Tibial nerve (tissue), 4 donors: ENCODE data around the gene CBL. TPM values are rescaled to one million over a fixed set of nuclear protein-coding genes. Genes with fewer than 3 reads are reported as not detected.
A peak's percentile ranks its signal among the peaks of the same experiment; 100 is the strongest.

Source experiments
- DNase-seq, 2 donors: peaks; one replicate each; pipeline ENCODE4 v3.0.0-alpha.2; 2019; ENCODE audit warnings: low spot score in 2 of 2
- H3K27ac ChIP-seq, 4 donors: fragments of 200-600 bp; sonication (generic) in 3 of 4; one replicate each; pipeline ENCODE4 v1.5.1; 2017 to 2019; ENCODE audit warnings: mild to moderate bottlenecking in 1 of 4
- H3K27me3 ChIP-seq, 2 donors: fragments of 200-600 bp; sonication (generic) in 1 of 2; one replicate each; pipeline versions ENCODE4 v1.5.1 to v1.6.0; 2017 to 2019
- H3K36me3 ChIP-seq, 3 donors: fragments of 200-600 bp; sonication (generic); one replicate each; pipeline ENCODE4 v1.5.1; 2018 to 2019
- H3K4me1 ChIP-seq, 4 donors: fragments of 200-600 bp; sonication (generic) in 3 of 4; one replicate each; pipeline ENCODE4 v1.5.1; 2017 to 2019
- H3K4me3 ChIP-seq, 4 donors: fragments of 200-600 bp; sonication (generic) in 3 of 4; one replicate each; pipeline ENCODE4 v1.5.1; 2017 to 2019; ENCODE audit warnings: mild to moderate bottlenecking in 1 of 4, moderate library complexity in 1 of 4
- H3K9me3 ChIP-seq, 4 donors: fragments of 200-600 bp; sonication (generic) in 3 of 4; one replicate each; pipeline ENCODE4 v1.5.1; 2017 to 2019
- EP300 ChIP-seq, 2 donors: sonication (generic); formaldehyde crosslinking; IDR thresholded peaks; one replicate each; pipeline ENCODE4 v1.6.1; 2017; ENCODE audit warnings: antibody characterized with exemption in 2 of 2, mild to moderate bottlenecking in 1 of 2
- POLR2A ChIP-seq, 2 donors: fragments of 450-650 bp; IDR thresholded peaks; one replicate each; pipeline ENCODE4 v1.6.1; 2017; ENCODE audit warnings: antibody characterized with exemption in 2 of 2, mild to moderate bottlenecking in 2 of 2, moderate library complexity in 2 of 2
- WGBS, 2 donors: methylation state at CpG; one replicate each; pipeline ENCODE4 v1.1.5; 2018; 5-methylcytosine and 5-hydroxymethylcytosine counted together
- total RNA-seq, 4 donors: library from RNA; depleted of rRNA; stranded (reverse); fragments of >200 nt; gene quantifications; one replicate each; pipeline ENCODE4 v1.1.0, GENCODE V29; 2016
- TF ChIP-seq, protein P1 (sequence below), 5 experiments: fragments of 200-600 bp in 3 of 5; fragments of 450-650 bp in 2 of 5; sonication (generic) in 3 of 5; IDR thresholded peaks; one replicate each; pipeline ENCODE4 v1.5.1; 2016 to 2019; ENCODE audit warnings: antibody characterized with exemption in 5 of 5, mild to moderate bottlenecking in 3 of 5, moderate library complexity in 2 of 5

CBL gene
- total RNA-seq, 4 donors from 2014 or later: 14.2 to 19.2 (median 16.0) TPM

- Histone ChIP-seq H3K27ac (peak overlapping the region; percentile 73 to 95 (median 91)), H3K36me3 (peaks cover 0 to 28% (median 0%) of the 10 kb centered on the region in 3 donors), H3K4me1 (peaks cover 0 to 20% (median 2%) of the 10 kb centered on the region in 4 donors), H3K9me3 (no peaks in the 10 kb centered on the region), H3K27me3 (no peaks in the 10 kb centered on the region), H3K4me3 (peak overlapping the region; percentile 61 to 99 (median 70))
- DNase-seq: no peak
- 17 to 22% methylated on average over 14 to 15 of the region's 15 CpGs for WGBS, 2 donors
- TF ChIP-seq EP300 (IDR thresholded peaks at IDR 0.05) (no peak), POLR2A (IDR thresholded peaks at IDR 0.05) (no peak)
- TF ChIP-seq, protein P1, sequence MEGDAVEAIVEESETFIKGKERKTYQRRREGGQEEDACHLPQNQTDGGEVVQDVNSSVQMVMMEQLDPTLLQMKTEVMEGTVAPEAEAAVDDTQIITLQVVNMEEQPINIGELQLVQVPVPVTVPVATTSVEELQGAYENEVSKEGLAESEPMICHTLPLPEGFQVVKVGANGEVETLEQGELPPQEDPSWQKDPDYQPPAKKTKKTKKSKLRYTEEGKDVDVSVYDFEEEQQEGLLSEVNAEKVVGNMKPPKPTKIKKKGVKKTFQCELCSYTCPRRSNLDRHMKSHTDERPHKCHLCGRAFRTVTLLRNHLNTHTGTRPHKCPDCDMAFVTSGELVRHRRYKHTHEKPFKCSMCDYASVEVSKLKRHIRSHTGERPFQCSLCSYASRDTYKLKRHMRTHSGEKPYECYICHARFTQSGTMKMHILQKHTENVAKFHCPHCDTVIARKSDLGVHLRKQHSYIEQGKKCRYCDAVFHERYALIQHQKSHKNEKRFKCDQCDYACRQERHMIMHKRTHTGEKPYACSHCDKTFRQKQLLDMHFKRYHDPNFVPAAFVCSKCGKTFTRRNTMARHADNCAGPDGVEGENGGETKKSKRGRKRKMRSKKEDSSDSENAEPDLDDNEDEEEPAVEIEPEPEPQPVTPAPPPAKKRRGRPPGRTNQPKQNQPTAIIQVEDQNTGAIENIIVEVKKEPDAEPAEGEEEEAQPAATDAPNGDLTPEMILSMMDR (IDR thresholded peaks at IDR 0.05): no peak
Observed at GRCh38 chr11:119169282-119169719, 36.8 kb upstream of the CBL start.

GRCh38 chr11:119172513-119172912 lies 33.6 kb upstream of the CBL start:
- TF ChIP-seq EP300 (IDR thresholded peaks at IDR 0.05): no peak
- TF ChIP-seq POLR2A (IDR thresholded peaks at IDR 0.05): no peak
- TF ChIP-seq, protein P1 (IDR thresholded peaks at IDR 0.05): no peak
- WGBS, 2 donors: 66% methylated on average over 2 of the region's 2 CpGs
- Histone ChIP-seq H3K4me3 (no peak overlapping the region), H3K36me3 (peaks cover 0 to 58% (median 0%) of the 10 kb centered on the region in 3 donors), H3K27ac (no peak overlapping the region), H3K27me3 (no peaks in the 10 kb centered on the region), H3K4me1 (peaks cover 0 to 20% (median 2%) of the 10 kb centered on the region in 4 donors), H3K9me3 (no peaks in the 10 kb centered on the region)
- DNase-seq: no peak

GRCh38 chr11:119173453-119173852 lies 32.7 kb upstream of the CBL start:
- no peaks in the 10 kb centered on the region for H3K9me3 ChIP-seq
- 89% methylated on average over 13 to 15 of the region's 21 CpGs for WGBS, 2 donors
- H3K4me1 ChIP-seq: peaks cover 0 to 17% (median 2%) of the 10 kb centered on the region in 4 donors
- TF ChIP-seq, protein P1 (IDR thresholded peaks at IDR 0.05): no peak
- TF ChIP-seq POLR2A (IDR thresholded peaks at IDR 0.05): no peak
- TF ChIP-seq EP300 (IDR thresholded peaks at IDR 0.05): no peak
- DNase-seq: no peak
- H3K27me3 ChIP-seq: no peaks in the 10 kb centered on the region
- H3K27ac ChIP-seq: no peak overlapping the region
- H3K4me3 ChIP-seq: no peak overlapping the region
- peaks cover 0 to 66% (median 0%) of the 10 kb centered on the region in 3 donors for H3K36me3 ChIP-seq

- WGBS, 2 donors: 68 to 70% methylated on average over 6 of the region's 6 CpGs
- Histone ChIP-seq H3K27me3 (no peaks in the 10 kb centered on the region), H3K9me3 (no peaks in the 10 kb centered on the region), H3K4me1 (peaks cover 0 to 5% (median 0%) of the 10 kb centered on the region in 4 donors), H3K27ac (no peak overlapping the region), H3K36me3 (peaks cover 0 to 88% (median 0%) of the 10 kb centered on the region in 3 donors), H3K4me3 (no peak overlapping the region)
- no peak for DNase-seq
- no peak for TF ChIP-seq EP300 (IDR thresholded peaks at IDR 0.05)
Observed at GRCh38 chr11:119175493-119176077, 30.6 kb upstream of the CBL start.

- H3K4me3 ChIP-seq: no peak overlapping the region
- no peak for DNase-seq
- WGBS, 2 donors: 32 to 44% methylated on average over 4 of the region's 4 CpGs
- H3K27ac ChIP-seq: no peak overlapping the region
- peaks cover 0 to 5% (median 0%) of the 10 kb centered on the region in 4 donors for H3K4me1 ChIP-seq
- H3K9me3 ChIP-seq: no peaks in the 10 kb centered on the region
- no peaks in the 10 kb centered on the region for H3K27me3 ChIP-seq
- TF ChIP-seq, protein P1 (IDR thresholded peaks at IDR 0.05): no peak
- peaks cover 0 to 97% (median 0%) of the 10 kb centered on the region in 3 donors for H3K36me3 ChIP-seq
Observed at GRCh38 chr11:119178166-119178680, 27.9 kb upstream of the CBL start.
